ENCODE results near the gene CCDC74A.
"Not testable (repeated sequence)": the region's sequence is repeated elsewhere in the genome, so short reads cannot be mapped to it uniquely, and the experiment has no call there.

Gene CCDC74A

GRCh38 chr2:131503587-131503986, 24.1 kb upstream of the CCDC74A start:
- not testable (repeated sequence) for FAIRE-seq

- not testable (repeated sequence) for FAIRE-seq
Observed at GRCh38 chr2:131504082-131504750, 23.5 kb upstream of the CCDC74A start.

- no peak for FAIRE-seq
Observed at GRCh38 chr2:131509615-131510014, 18.1 kb upstream of the CCDC74A start.

GRCh38 chr2:131511291-131511968, 16.3 kb upstream of the CCDC74A start:
- FAIRE-seq = not testable (repeated sequence)

DNA sequence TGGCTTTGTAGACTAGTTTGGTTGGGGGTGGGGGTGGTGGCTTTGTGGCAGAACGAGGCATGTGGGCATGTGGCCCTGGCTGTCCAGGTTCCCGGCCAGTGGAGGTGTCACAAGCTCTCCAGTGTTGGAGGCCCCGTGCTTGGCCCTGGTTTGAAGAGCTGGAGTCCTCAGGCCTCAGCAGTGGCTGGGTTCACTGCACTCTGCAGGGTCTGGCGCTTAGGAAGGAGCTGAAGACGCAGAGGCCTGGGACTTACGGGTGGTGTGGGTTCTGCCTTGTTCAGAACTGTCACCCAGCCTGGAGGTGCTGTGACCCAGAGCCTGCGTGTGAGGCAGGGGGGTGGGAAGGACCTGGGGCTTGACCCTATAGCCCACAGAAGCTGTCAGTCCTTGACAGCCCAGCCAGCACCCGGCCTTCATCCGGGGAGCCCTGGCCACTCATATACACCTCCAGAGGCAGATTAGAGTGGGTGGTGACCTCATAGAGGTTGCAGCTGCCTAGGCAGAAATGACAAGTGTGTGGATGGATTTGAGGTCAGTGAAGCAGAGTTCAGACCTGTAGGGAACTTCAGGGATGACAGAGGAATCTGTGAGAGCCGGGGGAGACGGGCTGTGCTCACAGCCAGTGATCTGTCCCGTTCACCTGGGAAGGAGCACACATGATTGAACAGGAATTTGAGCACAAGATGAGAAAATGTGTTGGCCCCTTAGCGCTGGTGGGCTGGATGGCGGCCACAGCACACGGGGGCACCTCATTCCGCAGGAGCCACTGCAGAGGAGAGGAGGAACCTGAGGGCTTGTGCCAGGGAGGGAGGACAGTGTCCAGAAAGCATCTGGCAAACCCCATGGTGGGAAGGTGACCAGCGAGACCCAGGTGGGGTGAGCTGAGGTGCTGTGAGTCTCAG, 15.5 kb upstream of the CCDC74A start:
- not testable (repeated sequence) for FAIRE-seq

DNA sequence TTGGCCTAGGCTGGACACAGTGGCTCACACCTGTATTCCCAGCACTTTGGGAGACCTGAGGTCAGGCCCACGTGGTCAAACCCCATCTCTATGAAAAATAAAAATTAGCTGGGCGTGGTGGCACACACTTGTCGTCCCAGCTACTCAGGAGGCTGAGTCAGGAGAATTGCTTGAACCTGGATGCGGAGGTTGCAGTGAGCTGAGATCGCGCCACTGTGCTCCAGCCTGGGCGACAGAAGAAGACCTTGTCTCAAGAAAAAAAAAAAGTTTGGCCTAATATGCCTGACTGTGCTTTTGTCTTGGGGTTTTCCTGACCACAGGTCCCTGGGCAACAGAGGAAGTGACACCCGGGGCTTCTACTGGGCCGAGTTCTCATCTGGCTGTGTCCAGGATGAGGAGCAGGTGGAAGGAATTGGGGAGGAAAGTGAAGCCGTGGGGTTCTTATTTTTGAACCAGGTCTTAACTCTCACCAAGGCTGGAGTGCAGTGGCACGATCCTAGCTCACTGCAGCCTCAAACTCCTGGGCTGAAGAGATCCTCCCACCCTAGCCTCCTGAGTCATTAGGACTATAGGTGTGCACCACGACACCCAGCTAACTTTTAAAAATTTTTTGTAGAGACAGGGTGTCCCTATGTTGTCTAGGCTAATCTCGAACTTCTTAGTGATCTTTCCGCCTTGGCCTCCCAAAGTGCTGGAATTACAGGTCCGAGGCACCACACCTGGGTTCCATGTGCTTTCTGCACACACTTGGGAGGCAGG, 13.1 kb upstream of the CCDC74A start:
- FAIRE-seq = not testable (repeated sequence)

DNA sequence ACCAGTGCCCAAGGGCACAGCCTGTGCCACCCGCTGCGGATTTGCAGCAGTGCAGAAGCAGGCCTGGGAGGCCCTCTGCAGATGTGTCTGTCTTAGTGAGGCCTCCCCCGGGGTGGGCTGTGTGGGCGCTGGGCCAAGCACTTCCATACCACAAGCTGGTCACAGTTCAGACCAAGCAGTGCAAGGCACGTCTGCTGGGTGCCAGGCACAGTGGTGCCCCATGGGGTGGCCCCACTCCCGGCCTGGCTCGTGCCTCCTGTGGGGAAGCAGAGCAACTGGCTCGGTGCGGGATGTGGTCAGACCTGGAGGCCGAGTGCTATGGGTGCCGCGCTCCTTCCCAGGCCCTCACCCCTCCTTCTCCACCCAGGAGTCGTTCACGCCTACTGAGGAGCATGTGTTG, 12.5 kb upstream of the CCDC74A start:
- not testable (repeated sequence) for FAIRE-seq

DNA sequence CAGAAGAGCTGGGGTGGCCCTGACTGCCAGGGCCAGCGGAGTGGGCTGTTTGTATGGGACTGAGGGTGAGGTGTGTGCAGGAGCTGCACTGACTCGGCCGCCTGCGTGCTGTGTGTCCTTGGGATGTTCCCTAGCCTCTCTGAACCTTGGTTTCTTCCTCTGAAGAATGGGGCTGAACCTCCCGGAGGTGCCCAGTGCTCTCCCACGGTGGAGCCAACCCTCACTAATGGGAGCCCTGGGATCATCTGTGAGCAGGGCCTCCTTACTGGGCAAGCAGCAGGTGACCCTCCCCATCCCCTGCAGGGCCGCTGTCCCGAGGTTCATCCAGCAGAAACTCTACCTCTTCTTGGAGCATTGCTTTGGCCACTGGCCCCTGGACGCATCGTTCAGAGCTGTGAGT, 11.7 kb upstream of the CCDC74A start:
- FAIRE-seq = no peak

DNA sequence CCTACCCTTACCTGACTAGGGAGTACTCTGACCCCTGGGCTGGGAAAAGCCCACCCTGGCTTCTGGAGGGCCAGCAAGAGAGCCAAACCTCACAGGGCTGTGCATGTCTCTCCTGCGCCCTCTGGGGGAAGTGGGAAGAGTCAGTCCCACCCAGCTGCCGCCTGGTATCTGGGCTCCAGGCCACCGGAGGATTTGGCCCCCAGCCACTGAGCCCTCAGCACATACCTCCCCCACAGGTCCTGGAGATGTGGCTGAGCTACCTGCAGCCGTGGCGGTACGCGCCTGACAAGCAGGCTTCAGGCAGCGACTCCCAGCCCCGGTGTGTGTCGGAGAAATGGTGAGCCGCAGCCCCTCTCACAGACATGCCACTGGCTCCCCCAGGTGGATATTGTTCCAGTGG, 11.1 kb upstream of the CCDC74A start:
- not testable (repeated sequence) for FAIRE-seq

DNA sequence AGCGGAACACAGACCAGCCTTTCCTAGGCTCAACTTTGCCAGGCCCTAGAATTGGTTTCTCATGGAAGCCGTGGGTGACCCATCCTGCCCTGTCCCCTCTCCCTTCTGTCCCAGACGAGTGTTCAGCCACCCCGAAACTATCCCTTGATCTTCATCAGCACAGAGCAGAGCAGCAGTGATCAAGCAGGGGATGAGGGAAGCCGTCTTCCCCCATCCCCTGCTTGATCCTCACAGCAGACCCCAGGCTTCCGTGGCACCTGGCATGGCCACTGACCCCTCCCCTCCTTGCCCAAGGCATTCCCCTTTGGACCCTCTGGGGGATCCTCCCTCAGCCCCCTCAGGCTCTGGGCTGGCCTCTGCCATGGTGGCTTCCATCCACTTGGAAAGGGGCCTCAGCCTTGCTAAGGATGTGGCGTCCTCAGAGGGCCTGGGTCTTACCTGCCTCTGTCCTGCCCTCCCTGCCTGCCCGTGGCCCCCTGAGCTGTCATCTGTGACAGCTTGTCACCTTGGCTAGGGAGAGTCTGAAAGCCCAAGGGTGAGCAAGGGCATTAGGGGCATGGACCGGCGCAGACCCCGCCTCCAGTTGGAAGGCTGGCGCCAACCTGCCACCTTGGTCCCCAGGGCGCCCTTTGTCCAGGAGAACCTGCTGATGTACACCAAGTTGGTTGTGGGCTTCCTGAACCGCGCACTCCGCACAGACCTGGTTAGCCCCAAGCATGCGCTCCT, 10.4 kb upstream of the CCDC74A start:
- no peak for FAIRE-seq

DNA sequence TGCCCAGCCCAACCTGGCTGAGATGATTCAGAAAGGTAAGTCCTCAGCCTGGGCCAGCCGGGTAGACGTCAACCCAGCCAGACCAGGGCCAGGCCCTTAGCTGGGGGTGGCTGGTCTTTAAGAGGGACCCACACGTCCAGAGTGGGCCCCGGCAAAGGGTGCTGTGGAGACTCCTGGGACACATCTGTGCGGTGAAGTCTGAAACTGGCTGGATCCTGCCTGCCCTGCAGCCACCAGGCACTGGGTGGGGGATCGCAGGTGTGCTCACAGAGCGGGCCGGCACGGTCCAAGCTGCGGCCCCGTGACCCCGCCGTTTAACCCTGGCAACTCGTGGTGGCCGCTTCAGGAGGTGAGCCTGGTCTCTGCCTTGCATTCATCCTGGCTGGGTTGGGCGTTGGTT, 9.8 kb upstream of the CCDC74A start:
- FAIRE-seq = not testable (repeated sequence)

- not testable (repeated sequence) for FAIRE-seq
Observed at GRCh38 chr2:131518531-131518930, 9.2 kb upstream of the CCDC74A start.

DNA sequence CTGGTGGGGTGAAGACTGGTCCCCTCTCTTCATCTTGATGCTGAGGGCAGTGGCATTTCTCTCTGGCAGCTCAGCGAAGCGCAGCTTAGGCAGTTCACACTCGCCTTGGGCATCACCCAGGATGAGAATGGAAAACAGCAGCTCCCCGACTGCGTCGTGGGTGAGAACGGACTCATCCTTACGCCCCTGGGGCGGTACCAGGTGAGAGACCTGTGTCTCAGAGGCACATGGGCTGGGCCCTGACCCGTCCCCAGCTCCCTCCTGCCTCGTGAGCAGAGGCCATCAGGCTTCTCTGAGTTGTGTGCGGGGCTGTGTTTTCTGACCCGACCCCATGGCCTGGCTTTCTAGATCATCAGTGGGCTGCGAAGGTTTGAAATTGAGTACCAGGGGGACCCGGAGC, 8.2 kb upstream of the CCDC74A start:
- FAIRE-seq = no peak

- FAIRE-seq = not testable (repeated sequence)
Observed at GRCh38 chr2:131519871-131520470, 7.7 kb upstream of the CCDC74A start.

DNA sequence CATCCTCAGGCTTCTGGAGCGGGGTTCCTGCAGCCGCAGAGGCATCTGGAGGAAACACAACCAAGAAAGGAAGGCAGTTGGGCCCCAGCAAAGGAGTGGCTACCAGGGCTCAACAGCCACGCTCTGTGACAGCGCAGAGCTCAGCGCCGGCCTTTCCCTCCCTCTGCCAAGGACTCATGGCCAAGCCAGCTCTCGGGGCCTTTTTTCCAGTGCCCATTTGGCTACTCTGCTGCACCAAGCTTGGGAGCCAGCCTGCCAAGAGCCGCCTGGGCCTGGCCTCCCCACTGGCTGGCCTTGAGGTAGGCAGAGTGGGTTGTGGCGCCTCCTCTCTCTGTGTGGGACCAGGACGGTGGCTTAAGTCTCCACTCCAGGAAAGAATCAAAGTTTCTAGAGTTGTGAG, 7.2 kb upstream of the CCDC74A start:
- FAIRE-seq = no peak

DNA sequence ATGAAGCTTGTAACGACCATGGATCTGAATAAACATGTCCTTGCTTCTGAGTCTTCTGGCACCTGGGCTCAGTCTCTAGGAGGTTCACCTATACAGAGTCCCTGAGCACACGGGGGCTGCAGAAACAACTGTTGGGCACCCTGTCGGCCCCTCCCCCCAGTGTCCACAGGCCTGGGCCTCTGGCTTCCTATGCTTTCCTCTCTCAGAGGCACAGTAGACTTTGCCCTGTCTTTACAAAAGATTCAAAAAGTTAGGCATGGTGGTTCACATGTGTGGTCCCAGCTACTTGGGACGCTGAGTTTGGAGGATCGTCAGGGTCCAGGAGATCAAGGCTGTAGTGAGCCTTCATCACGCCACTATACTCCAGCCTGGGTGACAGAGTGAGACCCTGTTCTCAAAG, 6.2 kb upstream of the CCDC74A start:
- not testable (repeated sequence) for FAIRE-seq

DNA sequence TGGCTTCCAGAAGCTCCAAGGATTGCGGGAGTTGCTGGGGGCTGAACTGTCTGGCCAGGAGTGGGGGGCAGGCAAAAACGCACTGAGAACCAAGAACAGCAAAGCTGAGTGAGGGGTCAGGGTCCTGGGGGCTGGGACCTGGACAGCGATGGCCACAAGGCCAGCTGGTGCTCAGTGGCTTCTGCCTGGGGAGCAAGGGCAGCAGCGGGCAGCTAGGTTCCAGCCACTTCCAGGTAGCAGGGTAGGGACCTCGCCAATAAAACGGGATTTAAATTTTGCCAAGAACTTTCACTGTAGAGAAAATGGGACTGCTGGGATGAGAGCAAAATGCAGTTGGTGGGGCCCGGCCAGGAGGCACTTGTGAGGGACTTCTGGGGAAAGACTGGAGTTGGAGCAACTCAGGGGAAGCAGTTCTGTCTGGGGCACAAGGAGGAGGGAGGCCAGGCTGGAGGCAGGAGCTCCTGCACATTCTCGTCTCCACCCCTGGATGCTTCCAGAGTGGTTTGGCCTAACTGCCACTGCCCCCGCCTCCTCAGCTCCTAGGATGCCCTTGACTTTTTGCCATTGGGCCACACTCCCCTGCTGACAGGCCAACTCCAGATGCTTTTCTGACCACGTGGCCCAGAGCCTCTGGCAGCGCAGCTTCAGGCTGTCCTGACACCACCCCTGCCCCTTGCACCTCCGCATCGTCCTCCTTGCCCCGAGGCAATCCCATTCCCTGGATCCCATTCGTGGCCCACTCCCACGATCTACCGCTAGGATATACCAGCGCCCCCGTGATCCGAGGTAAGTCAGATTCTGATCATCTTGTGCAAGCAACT, 5.5 kb upstream of the CCDC74A start:
- no peak for FAIRE-seq

- FAIRE-seq = not testable (repeated sequence)
Observed at GRCh38 chr2:131525256-131525655, 2.4 kb upstream of the CCDC74A start.

- FAIRE-seq = not testable (repeated sequence)
Observed at GRCh38 chr2:131528981-131529863, 1.5 kb downstream of the CCDC74A start.

Measured in A204.1 (cell line).